ENCODE results near the gene DAB2IP.

Gene DAB2IP

GRCh38 chr9:121713400-121714070 lies 62.1 kb downstream of the DAB2IP start:
- Histone ChIP-seq H3K9me2 (ENCODE audit: low read depth, low read length) (no peaks in the 10 kb centered on the region), H3K27ac (ENCODE audit: low read depth, low read length, poor library complexity, severe bottlenecking) (no peak overlapping the region), H3K4me2 (ENCODE audit: low read length) (no peak overlapping the region), H2AFZ (ENCODE audit: low read length) (no peak overlapping the region), H3K9me3 (ENCODE audit: low read length) (no peaks in the 10 kb centered on the region), H3K27me3 (ENCODE audit: insufficient read depth, low read length) (peaks cover 7% of the 10 kb centered on the region; the same call in 1 of the 2 replicates), H3K4me3 (ENCODE audit: low read depth, low read length, poor library complexity, severe bottlenecking) (no peak overlapping the region), H3K4me1 (ENCODE audit: insufficient read depth, low read length, severe bottlenecking) (peaks cover 11% of the 10 kb centered on the region), H3K79me2 (ENCODE audit: insufficient read depth, low read length) (no peaks in the 10 kb centered on the region), H3K9ac (ENCODE audit: low read length) (no peak overlapping the region), H4K20me1 (ENCODE audit: insufficient read depth, low read length) (no peaks in the 10 kb centered on the region), H3K36me3 (ENCODE audit: insufficient read depth, low read length) (no peaks in the 10 kb centered on the region), H3F3A (ENCODE audit: insufficient read depth, low read length) (no peaks in the 10 kb centered on the region)
- TF ChIP-seq EZH2 (IDR thresholded peaks at IDR 0.05; ENCODE audit: borderline replicate concordance, low read length) (no peak), CTCF (IDR thresholded peaks at IDR 0.05; ENCODE audit: low read length) (0 out of 2 replicates have a peak, but pooled peaks have one; percentile 14)

- H3F3A ChIP-seq (ENCODE audit: insufficient read depth, low read length) = no peaks in the 10 kb centered on the region
- H3K4me1 ChIP-seq (ENCODE audit: insufficient read depth, low read length, severe bottlenecking) = peaks cover 8% of the 10 kb centered on the region
- no peaks in the 10 kb centered on the region for H4K20me1 ChIP-seq (ENCODE audit: insufficient read depth, low read length)
- H3K36me3 ChIP-seq (ENCODE audit: insufficient read depth, low read length) = no peaks in the 10 kb centered on the region
- no peak overlapping the region for H3K4me3 ChIP-seq (ENCODE audit: low read depth, low read length, poor library complexity, severe bottlenecking)
- TF ChIP-seq EZH2 (IDR thresholded peaks at IDR 0.05; ENCODE audit: borderline replicate concordance, low read length) = no peak
- no peak for TF ChIP-seq CTCF (IDR thresholded peaks at IDR 0.05; ENCODE audit: low read length)
- no peaks in the 10 kb centered on the region for H3K9me3 ChIP-seq (ENCODE audit: low read length)
- no peak overlapping the region for H3K27ac ChIP-seq (ENCODE audit: low read depth, low read length, poor library complexity, severe bottlenecking)
- H2AFZ ChIP-seq (ENCODE audit: low read length) = no peak overlapping the region
- no peak overlapping the region for H3K9ac ChIP-seq (ENCODE audit: low read length)
- H3K27me3 ChIP-seq (ENCODE audit: insufficient read depth, low read length) = peaks cover 7% of the 10 kb centered on the region; the same call in 1 of the 2 replicates
- no peak overlapping the region for H3K4me2 ChIP-seq (ENCODE audit: low read length)
- no peaks in the 10 kb centered on the region for H3K79me2 ChIP-seq (ENCODE audit: insufficient read depth, low read length)
- no peaks in the 10 kb centered on the region for H3K9me2 ChIP-seq (ENCODE audit: low read depth, low read length)
Observed at GRCh38 chr9:121714075-121714705, 62.8 kb downstream of the DAB2IP start.

- H3K36me3 ChIP-seq (ENCODE audit: insufficient read depth, low read length) = no peaks in the 10 kb centered on the region
- H3K9me2 ChIP-seq (ENCODE audit: low read depth, low read length) = no peaks in the 10 kb centered on the region
- TF ChIP-seq EZH2 (IDR thresholded peaks at IDR 0.05; ENCODE audit: borderline replicate concordance, low read length) = no peak
- no peak for TF ChIP-seq CTCF (IDR thresholded peaks at IDR 0.05; ENCODE audit: low read length)
- no peaks in the 10 kb centered on the region for H3K9me3 ChIP-seq (ENCODE audit: low read length)
- H3K27ac ChIP-seq (ENCODE audit: low read depth, low read length, poor library complexity, severe bottlenecking) = no peak overlapping the region
- no peaks in the 10 kb centered on the region for H4K20me1 ChIP-seq (ENCODE audit: insufficient read depth, low read length)
- H3K27me3 ChIP-seq (ENCODE audit: insufficient read depth, low read length) = peaks cover 7% of the 10 kb centered on the region; the same call in 1 of the 2 replicates
- H3F3A ChIP-seq (ENCODE audit: insufficient read depth, low read length) = no peaks in the 10 kb centered on the region
- H3K9ac ChIP-seq (ENCODE audit: low read length) = no peak overlapping the region
- no peak overlapping the region for H2AFZ ChIP-seq (ENCODE audit: low read length)
- peaks cover 1% of the 10 kb centered on the region for H3K4me1 ChIP-seq (ENCODE audit: insufficient read depth, low read length, severe bottlenecking)
- no peaks in the 10 kb centered on the region for H3K79me2 ChIP-seq (ENCODE audit: insufficient read depth, low read length)
- H3K4me3 ChIP-seq (ENCODE audit: low read depth, low read length, poor library complexity, severe bottlenecking) = no peak overlapping the region
- no peak overlapping the region for H3K4me2 ChIP-seq (ENCODE audit: low read length)
Observed at GRCh38 chr9:121714873-121715272, 63.4 kb downstream of the DAB2IP start.

All from OCI-LY1 (cell line).